ENCODE data around the gene SMG5. TPM values are rescaled to one million over a fixed set of nuclear protein-coding genes. Genes with fewer than 3 reads are reported as not detected.

Gene SMG5
- total RNA-seq, 1 experiment from 2014 or later, result 103 TPM

DNA sequence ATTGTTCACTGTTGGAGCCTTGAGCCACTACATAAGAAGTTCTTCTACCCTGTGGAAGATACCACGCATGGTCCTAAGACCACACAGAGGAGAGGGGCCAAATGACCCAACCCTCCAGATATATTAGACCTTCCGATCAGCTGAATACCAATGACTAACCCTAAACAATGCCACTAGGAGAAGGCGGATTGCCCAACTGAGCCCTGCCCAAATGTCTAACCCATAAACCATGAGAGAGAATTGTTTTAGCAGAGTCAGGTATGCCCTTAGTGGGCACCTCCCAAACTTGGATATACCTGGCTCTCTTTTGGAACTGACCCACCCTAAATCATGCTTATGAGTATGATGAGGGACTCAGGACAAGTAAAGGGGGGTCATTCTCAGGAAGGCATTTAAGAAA, 12.3 kb downstream of the SMG5 start:
- no CpG with 5 or more reads among the region's 3 CpGs for WGBS (ENCODE audit: extremely low coverage, insufficient read length, low lambda C conversion rate)
- no peak overlapping the region for H2BK12ac ChIP-seq (ENCODE audit: insufficient read length, low read depth, low read length)
- no peak overlapping the region for H4K8ac ChIP-seq (replicated peaks; ENCODE audit: insufficient read length, low read depth, low read length)
- no peaks in the 10 kb centered on the region for H3K79me1 ChIP-seq (ENCODE audit: insufficient read depth, low read depth, low read length, poor library complexity, severe bottlenecking)
- no peak overlapping the region for H2AK5ac ChIP-seq (ENCODE audit: insufficient read length, low read length)
- H3K9ac ChIP-seq (ENCODE audit: extremely low read depth, insufficient read length, low read length), result no peak overlapping the region
- no peaks in the 10 kb centered on the region for H3K4me1 ChIP-seq (ENCODE audit: insufficient read depth, low read length)
- no peaks in the 10 kb centered on the region for H3K9me3 Mint-ChIP-seq
- no peak overlapping the region for H4K91ac ChIP-seq (ENCODE audit: insufficient read length, low read depth, low read length)
- no peak overlapping the region for H2BK5ac ChIP-seq (ENCODE audit: insufficient read length, low read length)
- H3K36me3 Mint-ChIP-seq (ENCODE audit: insufficient read depth in 1 of 3, low read depth in 3 of 3), result peaks cover 71 to 96% (median 81%) of the 10 kb centered on the region in 3 experiments; a peak in 6 of 7 replicates
- H3T11ph ChIP-seq (ENCODE audit: low read length), result no peak overlapping the region
- no peak overlapping the region for H3K4me3 Mint-ChIP-seq
- TF ChIP-seq CTCF (conservative IDR thresholded peaks at IDR 0.05), result no peak
- no peak overlapping the region for H2BK120ac ChIP-seq (ENCODE audit: low read depth, low read length, poor library complexity, severe bottlenecking)
- no peaks in the 10 kb centered on the region for H3K4me1 Mint-ChIP-seq
- H3K79me2 ChIP-seq (ENCODE audit: insufficient read depth, low read length), result no peaks in the 10 kb centered on the region
- H3K27ac Mint-ChIP-seq, result no peak overlapping the region
- no peak overlapping the region for H2AFZ ChIP-seq (ENCODE audit: low read length)
- H2BK20ac ChIP-seq (ENCODE audit: low read depth, low read length, poor library complexity, severe bottlenecking), result no peak overlapping the region
- no peak for DNase-seq
- no peaks in the 10 kb centered on the region for H4K20me1 ChIP-seq (ENCODE audit: control insufficient read depth, insufficient read depth, insufficient read length)
- no peak overlapping the region for H3K23ac ChIP-seq (ENCODE audit: insufficient read length, low read depth, low read length)
- no peak overlapping the region for H3K18ac ChIP-seq (ENCODE audit: insufficient read length, low read depth, low read length)
- no peak overlapping the region for H3K4me2 ChIP-seq (ENCODE audit: insufficient read depth, insufficient read length, low read length)
- no peak overlapping the region for H4K5ac ChIP-seq (ENCODE audit: insufficient read length, low read depth, low read length)
- H3K27me3 ChIP-seq (ENCODE audit: insufficient read depth, low read length), result no peaks in the 10 kb centered on the region
- H3K27me3 Mint-ChIP-seq (ENCODE audit: low read depth), result no peaks in the 10 kb centered on the region
- no peak overlapping the region for H3K4ac ChIP-seq (ENCODE audit: low read depth, low read length)
- no peak overlapping the region for H3K27ac ChIP-seq (ENCODE audit: insufficient read length, low read depth, low read length)
- H2BK15ac ChIP-seq (ENCODE audit: low read depth, low read length), result no peak overlapping the region
- no peak overlapping the region for H3K56ac ChIP-seq (ENCODE audit: insufficient read length, low read depth, low read length)
- no peaks in the 10 kb centered on the region for H3K9me3 ChIP-seq (ENCODE audit: control insufficient read depth, low read depth, low read length)
- no peaks in the 10 kb centered on the region for H3K23me2 ChIP-seq (ENCODE audit: insufficient read length, low read depth, low read length, poor library complexity, severe bottlenecking)
- no peak overlapping the region for H3K14ac ChIP-seq (ENCODE audit: insufficient read depth, low read length)
